GM19043 (cell line): Measurements from ENCODE around the gene PRDM16.

Source experiments
- ATAC-seq: cut with Tn5 transposase; IDR thresholded peaks from one replicate; pipeline ENCODE4 v1.9.1; 2021; ENCODE audit warnings: low read depth; ENCODE audit not compliant: unreplicated experiment

PRDM16 gene

GRCh38 chr1:3312310-3312897, 243.4 kb downstream of the PRDM16 start:
- ATAC-seq, result no peak

- ATAC-seq, result no peak
Observed at GRCh38 chr1:3312898-3313575, 244.0 kb downstream of the PRDM16 start.

- ATAC-seq, result no peak
Observed at GRCh38 chr1:3313576-3313950, 244.6 kb downstream of the PRDM16 start.

GRCh38 chr1:3314491-3315381, 245.7 kb downstream of the PRDM16 start:
- no peak for ATAC-seq

GRCh38 chr1:3315399-3316339, 246.7 kb downstream of the PRDM16 start:
- no peak for ATAC-seq

- no peak for ATAC-seq
Observed at GRCh38 chr1:3316340-3316943, 247.4 kb downstream of the PRDM16 start.

GRCh38 chr1:3317456-3317855, 248.5 kb downstream of the PRDM16 start:
- no peak for ATAC-seq

- ATAC-seq, result no peak
Observed at GRCh38 chr1:3318329-3318728, 249.3 kb downstream of the PRDM16 start.

- no peak for ATAC-seq
Observed at GRCh38 chr1:3319874-3320245, 250.9 kb downstream of the PRDM16 start.

GRCh38 chr1:3320246-3321152, 251.5 kb downstream of the PRDM16 start:
- ATAC-seq, result no peak

- ATAC-seq, result no peak
Observed at GRCh38 chr1:3321559-3322449, 252.8 kb downstream of the PRDM16 start.

- ATAC-seq, result no peak
Observed at GRCh38 chr1:3322450-3323020, 253.5 kb downstream of the PRDM16 start.

- ATAC-seq, result no peak
Observed at GRCh38 chr1:3323021-3323795, 254.2 kb downstream of the PRDM16 start.

- no peak for ATAC-seq
Observed at GRCh38 chr1:3323796-3324703, 255.0 kb downstream of the PRDM16 start.

- no peak for ATAC-seq
Observed at GRCh38 chr1:3324704-3325535, 255.9 kb downstream of the PRDM16 start.
